HG02642 (cell line): ENCODE results near the gene C1orf232.

ENCODE experiments used
- ATAC-seq: cut with Tn5 transposase; IDR thresholded peaks from one replicate; pipeline ENCODE4 v1.9.1; 2021; ENCODE audit warnings: mild to moderate bottlenecking; ENCODE audit not compliant: unreplicated experiment, poor library complexity

Gene C1orf232

GRCh38 chr1:26168410-26169197, at the start of gene C1orf232:
Gene C1orf232, minus strand, starts transcription at chr1:26168963. Its CDS starts 464 bp downstream, at chr1:26168499.
- ATAC-seq = no peak

GRCh38 chr1:26215246-26215645, 46.5 kb upstream of the C1orf232 start:
- no peak for ATAC-seq

GRCh38 chr1:26213335-26213905, 44.7 kb upstream of the C1orf232 start:
- ATAC-seq = no peak

GRCh38 chr1:26212726-26213125, 44.0 kb upstream of the C1orf232 start:
- no peak for ATAC-seq

- no peak for ATAC-seq
Observed at GRCh38 chr1:26210147-26210870, 41.5 kb upstream of the C1orf232 start.

GRCh38 chr1:26203642-26204318, 35.0 kb upstream of the C1orf232 start:
- ATAC-seq = no peak

GRCh38 chr1:26200413-26200812, 31.6 kb upstream of the C1orf232 start:
- ATAC-seq = no peak

- no peak for ATAC-seq
Observed at GRCh38 chr1:26197813-26198212, 29.1 kb upstream of the C1orf232 start.

GRCh38 chr1:26197301-26197700, 28.5 kb upstream of the C1orf232 start:
- ATAC-seq = no peak

GRCh38 chr1:26195805-26196204, 27.0 kb upstream of the C1orf232 start:
- ATAC-seq = no peak

- no peak for ATAC-seq
Observed at GRCh38 chr1:26191739-26192138, 23.0 kb upstream of the C1orf232 start.

- ATAC-seq = no peak
Observed at GRCh38 chr1:26190373-26190987, 21.7 kb upstream of the C1orf232 start, which contains the start of gene CATSPER4. Gene CATSPER4, plus strand, starts transcription at chr1:26190602. Its CDS starts 26 bp downstream, at chr1:26190628.

GRCh38 chr1:26189751-26190275, 21.1 kb upstream of the C1orf232 start:
- no peak for ATAC-seq

- ATAC-seq = no peak
Observed at GRCh38 chr1:26189331-26189730, 20.6 kb upstream of the C1orf232 start.

- ATAC-seq = no peak
Observed at GRCh38 chr1:26188477-26188876, 19.7 kb upstream of the C1orf232 start.

- no peak for ATAC-seq
Observed at GRCh38 chr1:26187882-26188281, 19.1 kb upstream of the C1orf232 start.

- ATAC-seq = no peak
Observed at GRCh38 chr1:26184883-26185282, 16.1 kb upstream of the C1orf232 start.

GRCh38 chr1:26184086-26184485, 15.3 kb upstream of the C1orf232 start:
- no peak for ATAC-seq

GRCh38 chr1:26182383-26182696, 13.6 kb upstream of the C1orf232 start:
- no peak for ATAC-seq
